Measurements from ENCODE around the gene CD300E.

DNA sequence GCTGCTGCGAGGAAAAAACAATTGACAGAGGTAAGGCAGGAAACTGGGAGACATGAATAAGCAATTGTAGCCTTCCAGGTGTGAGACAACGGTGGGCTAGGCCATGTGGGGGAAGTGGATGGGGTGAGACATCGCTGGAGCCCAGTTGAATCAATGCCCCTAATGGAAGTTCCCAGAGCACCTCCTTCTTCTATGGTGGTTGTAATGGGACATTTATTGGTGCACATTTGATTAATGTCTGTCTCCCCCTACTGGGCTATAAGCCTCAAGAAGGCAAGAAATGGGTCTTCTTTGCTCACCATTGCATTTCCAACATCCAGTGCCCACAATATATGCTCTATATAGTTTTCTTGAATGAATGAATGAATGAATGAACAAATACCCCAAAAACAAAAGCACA, 22.7 kb upstream of the CD300E start:
- TF ChIP-seq MYC (IDR thresholded peaks at IDR 0.05; ENCODE audit: low read depth, low read length) (no peak), EZH2 (IDR thresholded peaks at IDR 0.05; ENCODE audit: borderline replicate concordance, low read depth, low read length, severe bottlenecking) (no peak), POLR2A (IDR thresholded peaks at IDR 0.05; ENCODE audit: low read depth, low read length) (no peak), POLR2AphosphoS5 (IDR thresholded peaks at IDR 0.05; ENCODE audit: insufficient read depth, low read depth, low read length) (no peak), JUN (IDR thresholded peaks at IDR 0.05; ENCODE audit: borderline replicate concordance, insufficient read depth, insufficient read length, low read depth) (no peak), FOS (IDR thresholded peaks at IDR 0.05; ENCODE audit: borderline replicate concordance, insufficient read depth, low read length) (no peak)
- TF ChIP-seq, protein P1, sequence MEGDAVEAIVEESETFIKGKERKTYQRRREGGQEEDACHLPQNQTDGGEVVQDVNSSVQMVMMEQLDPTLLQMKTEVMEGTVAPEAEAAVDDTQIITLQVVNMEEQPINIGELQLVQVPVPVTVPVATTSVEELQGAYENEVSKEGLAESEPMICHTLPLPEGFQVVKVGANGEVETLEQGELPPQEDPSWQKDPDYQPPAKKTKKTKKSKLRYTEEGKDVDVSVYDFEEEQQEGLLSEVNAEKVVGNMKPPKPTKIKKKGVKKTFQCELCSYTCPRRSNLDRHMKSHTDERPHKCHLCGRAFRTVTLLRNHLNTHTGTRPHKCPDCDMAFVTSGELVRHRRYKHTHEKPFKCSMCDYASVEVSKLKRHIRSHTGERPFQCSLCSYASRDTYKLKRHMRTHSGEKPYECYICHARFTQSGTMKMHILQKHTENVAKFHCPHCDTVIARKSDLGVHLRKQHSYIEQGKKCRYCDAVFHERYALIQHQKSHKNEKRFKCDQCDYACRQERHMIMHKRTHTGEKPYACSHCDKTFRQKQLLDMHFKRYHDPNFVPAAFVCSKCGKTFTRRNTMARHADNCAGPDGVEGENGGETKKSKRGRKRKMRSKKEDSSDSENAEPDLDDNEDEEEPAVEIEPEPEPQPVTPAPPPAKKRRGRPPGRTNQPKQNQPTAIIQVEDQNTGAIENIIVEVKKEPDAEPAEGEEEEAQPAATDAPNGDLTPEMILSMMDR (IDR thresholded peaks at IDR 0.05; ENCODE audit: extremely low read depth in 1 of 2, insufficient read depth in 1 of 2, low read depth in 1 of 2, low read length in 2 of 2): no peak
- TF ChIP-seq, protein P2, sequence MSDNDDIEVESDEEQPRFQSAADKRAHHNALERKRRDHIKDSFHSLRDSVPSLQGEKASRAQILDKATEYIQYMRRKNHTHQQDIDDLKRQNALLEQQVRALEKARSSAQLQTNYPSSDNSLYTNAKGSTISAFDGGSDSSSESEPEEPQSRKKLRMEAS (IDR thresholded peaks at IDR 0.05; ENCODE audit: insufficient read depth, insufficient read length): no peak

Measured in endothelial cell of umbilical vein (primary cell).